ENCODE data around the gene DLGAP1.
A peak's percentile ranks its signal among the peaks of the same experiment; 100 is the strongest.
"Not testable (repeated sequence)": the region's sequence is repeated elsewhere in the genome, so short reads cannot be mapped to it uniquely, and the experiment has no call there.

DLGAP1 gene

DNA sequence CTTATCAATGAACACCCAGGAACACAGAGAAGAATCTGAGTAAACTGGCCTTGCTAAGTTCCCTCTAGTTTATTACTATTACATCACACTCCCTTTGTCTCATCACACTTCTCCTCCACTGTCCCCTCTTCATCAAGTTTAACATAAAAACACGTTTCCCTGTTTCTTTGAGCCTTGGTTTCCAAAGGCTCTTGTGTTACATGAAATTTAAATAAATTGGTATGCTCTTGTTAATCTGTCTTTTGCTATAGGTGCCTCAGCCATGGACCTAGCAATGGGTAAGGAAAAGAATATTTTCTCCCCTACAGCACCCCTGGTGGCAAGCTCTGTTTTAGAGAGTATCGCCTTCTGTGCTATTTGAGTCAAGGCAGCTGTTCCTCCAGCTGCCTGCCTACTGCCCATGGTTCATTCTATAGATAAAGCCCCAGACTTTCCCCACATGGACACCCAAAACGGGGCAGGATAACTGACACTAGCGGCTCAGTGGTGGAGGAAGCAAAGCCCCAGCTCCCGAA is 973.4 kb downstream of the DLGAP1 start:
- peak in 1 of 5 donors; percentile 14 for DNase-seq

DNA sequence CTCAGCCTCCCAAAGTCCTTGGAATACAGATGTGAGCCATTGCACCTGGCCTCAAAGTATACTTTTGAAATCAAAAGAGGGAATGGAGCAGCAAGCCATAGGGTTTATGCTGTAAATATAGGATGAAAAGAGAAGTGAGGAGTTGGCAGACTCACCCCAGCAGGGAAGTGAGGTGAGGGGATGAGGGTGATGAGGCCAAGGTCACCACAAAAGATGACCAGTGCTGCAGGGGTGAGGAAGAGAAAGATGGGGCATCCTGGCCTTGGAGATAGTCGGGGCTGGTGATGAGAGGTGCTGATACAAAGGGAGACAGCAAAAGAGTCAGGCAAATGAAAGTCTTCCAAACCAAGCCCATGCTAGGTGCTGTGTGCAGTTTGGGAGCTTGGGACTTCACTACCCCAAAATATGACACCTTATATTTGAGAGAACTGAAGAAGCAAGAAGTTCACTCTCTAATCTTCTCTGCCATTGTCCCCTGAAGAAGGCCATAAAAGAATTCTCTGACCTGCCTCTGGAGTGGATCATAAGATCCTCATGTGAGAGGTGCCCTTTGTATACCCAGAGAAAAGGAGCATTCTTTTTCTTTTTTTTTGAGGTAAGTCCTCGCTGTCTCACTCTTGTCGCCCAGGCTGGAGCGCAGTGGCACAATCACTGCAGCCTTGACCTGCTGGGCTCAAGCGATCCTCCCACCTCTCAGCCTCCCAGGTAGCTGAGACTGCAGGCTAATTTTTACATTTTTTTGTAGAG is 974.1 kb downstream of the DLGAP1 start:
- DNase-seq = no peak

DNA sequence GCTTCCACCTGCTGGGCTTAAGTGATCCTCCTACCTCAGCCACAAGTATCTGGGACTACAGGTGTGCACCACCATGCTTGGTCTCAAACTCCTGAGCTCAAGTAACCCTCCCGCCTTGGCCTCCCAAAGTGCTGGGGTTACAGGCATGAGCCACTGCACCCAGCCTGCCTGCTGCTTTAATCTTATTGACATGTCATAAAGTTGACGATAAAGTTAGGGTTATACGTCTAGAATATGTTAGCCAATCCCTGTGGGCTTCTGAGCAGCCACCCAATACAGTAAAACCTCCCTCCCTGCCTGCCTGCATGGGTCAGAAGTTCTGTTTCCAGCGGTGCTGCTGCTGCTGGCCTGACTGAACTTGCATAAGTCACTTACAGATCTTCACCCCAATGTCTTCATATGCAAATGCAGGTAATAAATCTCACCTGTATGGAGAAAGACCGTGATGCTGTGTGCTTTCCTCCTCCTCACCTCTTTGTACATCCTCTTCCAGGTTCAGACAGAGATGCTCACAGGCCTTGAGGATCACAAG is 975.1 kb downstream of the DLGAP1 start:
- no peak for DNase-seq

DNA sequence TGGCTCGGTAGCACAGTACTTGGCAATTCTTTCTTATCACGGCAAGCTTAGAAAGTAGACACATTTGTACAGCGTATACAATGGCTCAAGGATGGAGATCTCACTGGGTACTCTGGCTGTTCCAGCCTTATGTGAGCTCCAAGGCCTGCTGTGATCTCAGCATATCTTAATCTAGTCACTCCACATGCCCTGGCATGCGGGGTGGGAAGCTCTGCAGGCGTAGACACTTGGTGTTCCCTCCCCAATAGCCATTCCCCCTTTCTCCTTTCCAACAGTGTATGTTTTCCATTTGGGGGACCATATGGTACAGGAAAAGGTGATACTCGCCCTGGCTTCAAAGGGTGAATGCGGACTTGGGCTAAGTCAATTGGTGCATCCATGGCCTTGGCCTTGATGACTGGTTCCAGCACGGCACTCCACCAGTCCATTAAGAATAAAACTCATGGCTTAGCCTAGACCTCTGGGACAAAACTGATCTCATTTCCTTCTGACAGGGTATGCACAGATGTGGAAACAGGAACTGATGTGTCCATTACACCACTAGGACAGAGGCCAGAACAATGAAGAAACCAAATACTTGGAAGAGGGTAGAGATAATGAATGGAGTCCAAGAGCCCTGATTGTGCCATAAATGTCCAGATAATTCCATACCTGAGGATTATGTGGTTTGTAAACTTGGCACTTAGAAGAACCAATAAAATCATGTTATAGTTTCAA is 976.7 kb downstream of the DLGAP1 start:
- no peak for DNase-seq

DNA sequence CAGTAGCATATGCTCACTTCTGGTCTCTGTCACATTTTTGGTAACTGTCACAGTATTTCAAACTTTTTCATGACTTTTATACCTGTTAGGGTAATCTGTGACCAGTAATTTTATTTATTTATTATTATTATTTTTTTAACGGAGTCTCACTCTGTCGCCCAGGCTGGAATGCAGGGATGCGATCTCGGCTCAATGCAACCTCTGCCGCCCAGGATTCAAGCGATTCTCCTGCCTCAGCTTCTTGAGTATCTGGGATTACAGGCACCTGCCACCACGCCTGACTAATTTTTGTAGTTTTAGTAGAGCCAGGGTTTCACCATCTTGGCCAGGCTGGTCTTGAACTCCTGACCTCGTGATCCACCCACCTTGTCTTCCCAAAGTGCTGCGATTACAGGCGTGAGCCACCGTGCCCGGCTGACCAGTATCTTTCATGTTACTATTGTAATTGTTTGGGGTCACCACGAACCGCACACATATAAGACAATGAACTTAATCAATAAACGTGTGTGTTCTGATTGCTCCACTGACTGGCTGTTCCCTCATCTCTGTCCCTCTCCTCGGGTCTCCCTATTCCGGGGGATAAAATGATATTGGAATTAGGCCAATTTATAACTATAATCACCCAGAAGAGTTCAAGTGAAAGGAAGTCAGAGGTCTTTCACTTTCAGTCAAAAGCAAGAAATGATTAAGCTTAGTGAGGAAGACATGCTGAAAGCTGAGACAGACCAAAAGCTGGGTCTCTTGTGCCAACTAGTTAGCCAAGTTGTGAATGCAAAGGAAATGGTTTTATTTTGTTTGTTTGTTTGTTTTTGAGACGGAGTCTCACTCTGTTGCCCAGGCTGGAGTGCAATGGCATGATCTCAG is 982.2 kb downstream of the DLGAP1 start:
- peak in 1 of 5 donors; percentile 75 for DNase-seq

DNA sequence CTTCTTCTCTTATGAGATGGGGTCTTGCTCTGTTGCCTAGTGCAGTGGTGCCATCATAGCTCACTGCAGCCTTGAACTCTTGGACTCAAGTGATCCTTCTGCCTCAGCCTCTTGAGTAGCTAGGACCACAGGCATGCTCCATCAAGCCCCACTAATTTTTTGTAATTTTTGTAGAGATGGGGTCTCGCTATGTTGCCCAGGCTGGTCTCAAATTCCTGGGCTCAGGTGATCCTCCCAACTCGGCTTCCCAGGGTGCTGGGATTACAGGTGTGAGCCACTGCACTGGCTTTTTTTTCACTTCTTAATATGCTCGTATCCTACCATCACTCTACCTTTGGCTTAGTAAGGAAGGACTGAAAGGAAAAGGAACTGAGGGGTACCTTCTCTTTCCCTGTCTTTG is 983.0 kb downstream of the DLGAP1 start:
- not testable (repeated sequence) for DNase-seq

DNA sequence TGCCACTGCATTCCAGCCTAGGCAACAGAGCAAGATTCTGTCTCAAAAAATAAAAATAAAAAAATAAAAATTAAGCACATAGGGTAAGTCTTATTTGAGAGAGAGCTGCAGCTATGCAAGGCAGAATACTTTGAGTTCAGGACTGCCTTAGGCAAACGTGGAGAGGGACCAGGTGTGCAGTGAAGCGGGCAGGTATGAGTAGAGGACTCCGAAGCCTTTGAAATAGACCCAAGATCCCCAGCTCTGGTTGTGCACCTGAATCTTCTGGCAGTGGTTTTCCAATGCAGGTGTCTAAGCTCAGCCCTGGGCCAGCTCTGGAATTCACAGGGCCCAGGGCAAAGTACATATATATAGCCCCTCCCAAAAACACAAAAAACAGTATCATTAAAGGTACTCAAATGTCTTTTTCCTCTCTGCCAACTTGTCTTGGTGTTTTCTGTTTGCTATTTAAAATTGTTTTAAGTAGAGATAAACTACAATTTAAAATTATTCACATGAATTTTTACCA is 983.9 kb downstream of the DLGAP1 start:
- no peak for DNase-seq

DNA sequence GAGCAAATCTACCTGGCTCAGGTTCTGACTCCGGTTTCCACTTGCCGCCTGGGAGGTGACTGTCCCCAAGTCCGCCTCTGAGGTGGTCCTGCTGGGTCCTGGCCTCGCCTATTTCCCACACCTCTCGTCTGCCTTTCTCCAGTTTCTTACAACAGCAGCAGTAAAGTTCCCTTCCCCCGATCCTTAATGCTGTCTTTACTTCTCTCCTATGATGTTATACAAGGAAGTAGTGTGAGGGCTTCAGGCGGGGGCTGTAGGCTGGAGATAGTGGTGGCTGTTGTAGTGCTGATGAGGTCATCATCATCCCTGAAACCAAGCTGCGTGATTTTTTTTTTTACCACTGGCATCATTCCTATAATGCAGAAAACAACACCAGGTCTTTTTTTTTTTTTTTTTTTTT is 986.3 kb downstream of the DLGAP1 start:
- no peak for DNase-seq

DNA sequence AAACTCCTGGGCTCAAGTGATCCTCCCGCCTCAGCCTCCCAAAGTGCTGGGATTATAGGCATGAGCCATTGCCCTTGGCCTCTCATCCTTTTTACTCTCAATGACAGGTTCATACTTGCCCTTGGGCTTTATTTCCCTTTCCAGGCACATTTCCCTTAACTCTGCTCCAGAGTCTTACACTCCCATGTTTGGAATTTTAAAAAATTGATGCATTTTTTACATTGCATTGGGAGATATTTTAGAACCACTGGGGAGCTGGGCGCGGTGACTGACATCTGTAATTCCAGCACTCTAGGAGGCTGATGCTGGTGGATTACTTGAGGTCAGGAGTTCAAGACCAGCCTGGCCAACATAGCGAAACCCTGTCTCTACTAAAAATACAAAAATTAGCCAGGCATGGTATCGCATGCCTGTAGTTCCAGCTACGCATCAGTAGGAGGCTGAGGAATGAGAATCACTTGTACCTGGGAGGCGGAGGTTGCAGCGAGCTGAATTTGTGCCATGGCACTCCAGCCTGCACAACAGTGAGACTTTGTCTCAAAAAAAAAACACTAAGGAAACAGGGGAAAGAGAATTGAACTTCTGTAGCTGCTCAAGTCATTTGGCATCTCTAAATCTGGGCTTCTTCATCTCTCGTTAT is 986.9 kb downstream of the DLGAP1 start:
- DNase-seq = no peak

DNA sequence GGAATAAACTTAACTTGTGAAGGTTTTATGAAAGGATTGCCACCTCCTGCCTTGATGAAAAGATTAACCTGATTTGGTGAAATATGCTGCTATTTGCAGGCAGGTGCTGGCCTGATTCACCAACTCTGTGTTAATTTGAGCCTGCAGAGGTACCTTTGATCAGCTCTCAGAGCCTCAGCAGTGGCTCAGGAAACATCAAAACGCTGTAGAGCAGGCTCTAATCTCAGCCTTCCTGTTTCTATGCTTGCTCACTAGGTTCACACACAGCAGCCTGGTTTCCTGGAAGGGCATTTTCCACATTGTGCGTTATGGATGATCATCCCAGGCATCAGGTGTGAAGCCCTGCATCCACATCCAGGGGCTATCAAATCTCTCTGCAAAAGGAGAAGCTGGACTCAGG is 988.2 kb downstream of the DLGAP1 start:
- DNase-seq = no peak

DNA sequence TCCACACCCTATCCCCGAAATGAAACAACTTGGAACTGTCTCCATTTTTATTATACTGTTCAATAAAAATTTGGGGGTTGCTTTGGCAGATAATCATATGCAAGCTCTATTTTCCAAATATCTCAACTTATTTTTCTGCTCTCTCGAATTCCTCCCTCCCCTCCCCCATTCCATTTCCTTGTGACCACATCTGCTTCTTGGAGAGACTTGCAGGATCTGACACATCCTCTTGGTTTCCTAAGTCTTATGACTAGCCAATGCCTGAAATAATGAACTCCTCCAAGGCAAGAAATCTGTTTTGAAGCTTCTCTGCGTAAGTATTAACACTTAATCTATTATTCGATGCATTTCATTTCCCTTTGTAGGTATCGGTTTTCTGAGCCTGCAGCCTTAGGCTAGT is 989.1 kb downstream of the DLGAP1 start:
- no peak for DNase-seq

DNA sequence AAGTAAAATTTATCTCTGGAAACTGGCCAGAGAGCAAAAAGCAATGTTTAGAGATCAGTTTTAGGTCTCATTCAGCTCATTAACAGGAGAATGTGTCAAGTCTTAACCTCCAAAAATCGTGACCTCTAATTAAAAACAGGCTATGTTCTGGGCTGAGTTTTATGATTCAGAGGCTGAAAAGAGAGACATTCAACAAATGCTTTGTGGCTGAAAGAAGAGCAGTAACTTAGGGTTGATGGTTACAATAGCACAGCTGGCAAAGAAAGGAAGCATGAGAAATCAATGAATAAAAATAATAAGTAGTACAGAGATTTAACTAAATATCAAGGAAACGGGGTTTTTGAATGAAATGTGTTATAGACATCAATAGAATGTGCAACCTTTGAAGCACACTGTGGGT is 992.1 kb downstream of the DLGAP1 start:
- DNase-seq = no peak

DNA sequence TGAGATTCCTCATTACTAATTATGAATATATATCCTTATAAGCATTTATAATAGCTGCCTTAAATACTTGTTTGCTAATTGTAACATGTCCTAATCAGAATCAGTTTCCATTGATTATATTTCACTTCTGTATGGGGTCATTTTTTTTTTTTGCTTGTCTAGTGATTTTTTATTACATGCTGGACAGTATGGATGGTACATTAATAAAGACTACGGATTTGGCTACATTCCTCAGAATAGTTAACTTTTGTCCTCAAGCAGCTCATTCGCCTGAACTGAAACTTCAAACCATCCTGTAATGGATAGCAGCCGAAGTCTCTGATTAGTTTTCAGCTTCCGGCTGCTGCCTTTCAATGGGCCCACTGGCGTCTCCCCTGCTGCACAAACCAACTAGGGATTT is 993.4 kb downstream of the DLGAP1 start:
- DNase-seq = no peak

DNA sequence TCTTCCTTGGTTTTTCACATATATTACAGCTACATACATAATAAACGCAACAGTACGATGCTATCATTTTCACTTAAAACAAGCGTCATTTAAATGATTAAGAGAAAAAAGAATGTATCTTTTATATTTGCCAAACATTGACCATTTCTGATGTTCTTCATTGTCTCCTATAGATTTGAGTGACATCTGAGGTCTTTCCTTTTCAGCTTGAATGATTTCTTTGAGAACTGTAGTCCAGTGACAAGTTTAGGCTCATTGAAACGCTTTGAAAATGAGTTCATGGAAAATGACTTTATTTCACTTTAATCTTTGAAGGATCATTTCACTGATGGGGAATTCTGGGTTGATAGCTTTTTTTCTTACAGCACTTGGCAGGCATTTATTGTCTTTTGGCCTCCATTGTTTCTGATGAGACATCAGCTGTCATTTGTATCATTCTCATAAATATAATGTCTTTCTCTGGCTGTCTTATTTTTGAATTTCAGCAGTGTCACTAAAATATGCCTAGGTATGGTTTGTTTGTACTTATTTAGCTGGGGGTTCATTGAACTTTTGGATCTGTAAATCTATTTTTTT is 994.2 kb downstream of the DLGAP1 start:
- DNase-seq = no peak

DNA sequence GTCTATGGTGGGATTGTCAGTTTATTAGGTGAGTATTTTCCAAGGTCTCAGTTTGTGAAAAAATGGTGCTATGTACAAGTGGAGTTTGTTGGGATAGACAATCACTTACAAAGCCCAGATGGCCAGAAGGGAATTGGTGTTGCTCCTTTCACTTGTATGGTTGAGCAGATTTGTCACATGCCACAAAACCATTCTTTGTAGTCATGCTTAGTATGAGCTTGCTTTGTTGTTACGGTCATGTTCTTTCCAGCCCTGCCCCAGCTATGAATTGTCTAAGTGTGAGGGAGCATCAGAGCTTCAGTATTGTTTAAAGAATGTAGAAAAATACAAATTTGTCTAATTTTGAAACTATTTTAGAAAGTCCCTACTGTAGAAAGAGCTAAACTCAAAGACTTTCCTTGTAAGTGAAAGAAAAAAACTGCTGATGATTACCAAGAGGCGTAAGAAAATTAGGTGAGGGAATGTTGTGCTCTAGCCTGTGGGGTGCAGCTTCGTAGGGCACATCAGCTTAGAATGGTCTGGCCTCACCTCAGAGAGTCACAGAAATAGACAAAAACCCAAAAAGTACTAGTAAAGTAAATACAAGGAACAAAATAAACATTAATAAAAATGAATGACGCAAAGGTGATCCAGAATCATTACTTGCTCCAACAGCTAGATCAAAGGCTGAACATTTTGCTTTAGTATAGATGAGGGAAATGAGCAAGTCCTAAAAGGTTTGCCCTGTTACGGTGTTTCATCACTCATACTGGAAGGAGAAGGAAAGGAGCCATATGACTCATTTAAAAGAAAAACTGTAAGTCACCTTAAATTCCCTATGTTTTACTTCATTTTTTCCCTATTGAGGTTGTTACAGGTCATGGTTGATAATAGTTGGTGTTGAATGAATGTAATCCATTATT is 995.9 kb downstream of the DLGAP1 start:
- peak in 1 of 5 donors; percentile 40 for DNase-seq

DNA sequence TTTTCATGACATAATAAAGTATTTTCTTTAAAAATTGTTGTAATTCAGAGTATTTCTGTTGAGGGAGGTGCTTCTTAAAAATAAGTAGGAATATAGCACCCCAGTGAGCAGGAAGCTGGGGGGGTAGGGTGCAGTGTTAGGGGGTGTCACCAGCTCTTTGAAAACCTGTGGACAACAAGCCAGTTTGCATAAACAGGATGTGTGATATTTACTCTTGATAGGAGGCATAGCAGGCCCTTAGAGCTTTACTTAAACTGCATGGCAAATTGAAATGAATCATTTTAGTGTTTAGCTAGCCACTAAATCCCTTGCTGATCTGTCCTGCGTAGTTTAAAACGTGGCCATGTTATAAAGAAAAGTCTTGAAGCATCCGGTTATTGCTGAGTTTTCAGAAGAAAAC is 996.7 kb downstream of the DLGAP1 start:
- peak in 1 of 5 donors; percentile 51 for DNase-seq

DNA sequence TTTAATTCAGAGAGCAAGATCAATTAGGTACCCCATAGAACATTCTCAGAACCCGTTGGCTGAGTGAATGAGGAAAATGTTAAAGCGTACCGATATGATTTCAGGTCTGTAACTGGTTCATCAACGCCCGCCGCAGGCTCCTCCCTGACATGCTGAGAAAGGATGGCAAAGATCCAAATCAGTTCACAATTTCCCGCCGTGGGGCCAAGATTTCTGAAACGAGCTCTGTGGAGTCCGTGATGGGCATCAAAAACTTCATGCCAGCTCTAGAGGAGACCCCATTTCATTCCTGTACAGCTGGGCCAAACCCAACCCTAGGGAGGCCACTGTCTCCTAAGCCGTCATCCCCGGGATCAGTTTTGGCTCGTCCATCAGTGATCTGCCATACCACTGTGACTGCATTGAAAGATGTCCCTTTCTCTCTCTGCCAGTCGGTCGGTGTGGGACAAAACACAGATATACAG is 997.8 kb downstream of the DLGAP1 start:
- DNase-seq = no peak

DNA sequence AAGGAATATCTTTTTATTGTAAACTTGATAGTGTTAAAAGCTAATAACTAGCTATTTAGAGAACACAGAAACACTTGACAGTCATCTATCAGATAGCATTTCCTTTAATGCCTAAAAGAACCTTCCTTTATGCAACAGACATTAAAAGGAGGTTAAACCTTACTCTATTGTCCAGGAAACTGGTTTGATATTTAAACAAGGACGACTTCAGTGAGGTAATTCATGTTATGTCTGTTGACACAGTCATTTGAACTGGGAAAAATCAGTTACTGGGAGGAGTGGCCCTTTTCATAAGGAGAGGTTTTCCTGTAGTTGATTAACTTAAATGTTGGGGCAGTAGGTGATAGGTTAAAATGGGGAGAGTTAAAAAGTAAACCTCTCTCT is 998.4 kb downstream of the DLGAP1 start:
- DNase-seq = no peak

DNA sequence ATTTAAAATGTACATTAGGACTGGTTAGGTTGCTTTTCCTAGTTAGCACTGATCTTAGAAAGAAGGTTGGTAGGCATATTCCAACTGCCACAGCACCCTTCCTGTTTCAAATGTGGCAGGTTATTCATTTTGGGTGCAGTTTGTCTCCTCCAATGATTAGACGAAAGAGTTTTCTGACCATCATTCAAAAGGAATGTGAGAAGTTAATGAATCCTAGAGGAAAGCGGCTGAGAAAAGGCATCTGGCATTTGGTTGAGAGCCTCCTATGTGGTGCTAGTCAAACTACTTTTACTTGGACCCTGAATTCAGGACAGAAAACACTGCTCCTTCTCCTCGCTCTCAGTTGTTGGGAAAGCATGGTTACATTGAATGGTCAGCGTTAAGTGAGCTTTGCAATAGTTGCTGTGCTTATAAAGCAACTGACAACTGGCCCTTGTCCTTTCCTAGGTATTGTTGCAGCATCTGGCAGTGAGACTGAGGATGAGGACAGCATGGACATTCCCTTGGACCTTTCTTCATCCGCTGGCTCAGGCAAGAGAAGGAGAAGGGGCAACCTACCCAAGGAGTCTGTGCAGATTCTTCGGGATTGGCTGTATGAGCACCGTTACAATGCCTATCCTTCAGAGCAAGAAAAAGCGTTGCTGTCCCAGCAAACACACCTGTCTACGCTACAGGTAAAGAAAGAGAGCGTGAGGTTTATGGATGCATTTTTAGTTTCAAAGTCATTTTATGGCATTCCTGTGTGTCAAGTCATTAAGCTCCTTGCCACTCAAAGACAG is 999.0 kb downstream of the DLGAP1 start:
- DNase-seq = no peak
